Osteoblast (primary cell): ENCODE results near the gene SNED1. TPM values are rescaled to one million over a fixed set of nuclear protein-coding genes. Genes with fewer than 3 reads are reported as not detected.

Source experiments
- DNase-seq: peaks from one replicate; pipeline ENCODE4 v3.0.0; 2011; ENCODE audit warnings: low spot score, mixed read lengths; ENCODE audit not compliant: insufficient read length; ENCODE audit errors: missing footprints
- H2AFZ ChIP-seq: 2 replicates; pipeline ENCODE4 v1.6.0; 2011; ENCODE audit warnings: mild to moderate bottlenecking, low read length
- H3K27ac ChIP-seq: 2 replicates; pipeline ENCODE4 v1.5.1; 2011; ENCODE audit warnings: mild to moderate bottlenecking, low read depth, low read length, moderate library complexity
- H3K27me3 ChIP-seq: 2 replicates; pipeline ENCODE4 v1.6.0; 2012; ENCODE audit warnings: mild to moderate bottlenecking, control low read depth, inconsistent platforms, low read length, moderate library complexity; ENCODE audit not compliant: insufficient read depth
- H3K36me3 ChIP-seq: 2 replicates; pipeline ENCODE4 v1.5.1; 2011; ENCODE audit warnings: mild to moderate bottlenecking, low read length, control low read depth, moderate library complexity; ENCODE audit not compliant: insufficient read depth
- H3K4me1 ChIP-seq: 2 replicates; pipeline ENCODE4 v1.5.1; 2011; ENCODE audit warnings: mild to moderate bottlenecking, low read length, control low read depth, moderate library complexity; ENCODE audit not compliant: insufficient read depth
- H3K4me2 ChIP-seq: 2 replicates; pipeline ENCODE4 v1.6.0; 2011; ENCODE audit warnings: mild to moderate bottlenecking, low read length; ENCODE audit not compliant: insufficient read depth
- H3K4me3 ChIP-seq: fragments of 200-600 bp; sonication (generic); 3 replicates; pipeline ENCODE4 v1.5.1; 2012; ENCODE audit warnings: mild to moderate bottlenecking, low read length, inconsistent platforms; ENCODE audit not compliant: insufficient read depth
- H3K79me2 ChIP-seq: 2 replicates; pipeline ENCODE4 v1.6.0; 2012; ENCODE audit warnings: mild to moderate bottlenecking, low read length, control low read depth, inconsistent platforms; ENCODE audit not compliant: insufficient read depth
- H3K9me3 ChIP-seq: 2 replicates; pipeline ENCODE4 v1.5.1; 2011; ENCODE audit warnings: low read depth, low read length, control low read depth
- H4K20me1 ChIP-seq: 2 replicates; pipeline ENCODE4 v1.6.0; 2012; ENCODE audit warnings: mild to moderate bottlenecking, low read length, control low read depth; ENCODE audit not compliant: insufficient read depth
- total RNA-seq: library from RNA; depleted of rRNA; stranded (reverse); fragments of >200 nt; gene quantifications from 2 replicates; pipeline ENCODE4 v1.2.3, GENCODE V29; 2012
- TF ChIP-seq, protein P1 (sequence below): IDR thresholded peaks from 2 replicates; pipeline ENCODE4 v1.5.1; 2011; ENCODE audit warnings: mild to moderate bottlenecking, low read depth, low read length, moderate library complexity; ENCODE audit errors: extremely low read depth

The SNED1 gene
- total RNA-seq, 1 donor = 94.8 TPM

DNA sequence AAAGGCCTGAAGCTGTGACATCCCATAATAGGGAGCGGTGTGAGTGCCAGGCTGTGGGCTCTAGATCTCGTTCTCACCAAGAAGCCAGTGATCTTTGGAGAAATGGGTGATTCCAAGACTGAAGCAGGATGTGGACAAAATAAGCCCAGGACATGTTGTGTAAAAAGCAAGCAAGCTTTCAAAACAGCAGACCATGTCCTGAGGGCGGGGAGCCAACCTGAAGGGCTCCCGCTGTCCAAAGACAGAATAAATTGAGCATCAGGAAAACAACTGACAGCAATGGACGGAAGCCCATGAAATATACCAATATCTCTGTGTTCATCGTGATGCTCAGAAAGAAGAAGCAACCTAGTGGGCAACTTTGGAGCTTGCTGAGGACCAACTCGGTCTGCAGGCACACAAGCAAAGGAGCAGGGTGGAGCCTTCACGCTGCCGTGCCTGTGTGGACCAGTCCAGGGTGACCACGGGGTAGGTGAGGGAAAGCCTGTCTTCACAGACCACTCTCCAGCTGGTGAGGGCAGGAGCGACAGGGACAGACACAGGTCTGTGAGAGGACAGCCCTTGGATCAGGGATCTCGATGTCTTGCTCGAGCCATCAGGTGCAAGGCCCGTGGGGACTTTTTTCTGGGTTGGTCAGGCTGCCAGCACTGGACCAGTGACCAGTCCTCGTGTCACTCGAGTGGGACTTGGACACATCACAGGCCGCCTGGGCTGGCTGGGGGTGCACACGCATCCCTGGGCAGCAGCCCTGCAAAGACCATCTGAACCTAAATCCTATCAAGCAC, 82.2 kb downstream of the SNED1 start:
- H3K27me3 ChIP-seq = no peaks in the 10 kb centered on the region
- H3K4me1 ChIP-seq = no peaks in the 10 kb centered on the region
- peaks cover 3% of the 10 kb centered on the region for H4K20me1 ChIP-seq
- H3K36me3 ChIP-seq = peaks cover 8% of the 10 kb centered on the region
- H3K79me2 ChIP-seq = no peaks in the 10 kb centered on the region
- H3K4me3 ChIP-seq = no peak overlapping the region
- no peak overlapping the region for H3K27ac ChIP-seq
- no peak overlapping the region for H2AFZ ChIP-seq
- TF ChIP-seq, protein P1, sequence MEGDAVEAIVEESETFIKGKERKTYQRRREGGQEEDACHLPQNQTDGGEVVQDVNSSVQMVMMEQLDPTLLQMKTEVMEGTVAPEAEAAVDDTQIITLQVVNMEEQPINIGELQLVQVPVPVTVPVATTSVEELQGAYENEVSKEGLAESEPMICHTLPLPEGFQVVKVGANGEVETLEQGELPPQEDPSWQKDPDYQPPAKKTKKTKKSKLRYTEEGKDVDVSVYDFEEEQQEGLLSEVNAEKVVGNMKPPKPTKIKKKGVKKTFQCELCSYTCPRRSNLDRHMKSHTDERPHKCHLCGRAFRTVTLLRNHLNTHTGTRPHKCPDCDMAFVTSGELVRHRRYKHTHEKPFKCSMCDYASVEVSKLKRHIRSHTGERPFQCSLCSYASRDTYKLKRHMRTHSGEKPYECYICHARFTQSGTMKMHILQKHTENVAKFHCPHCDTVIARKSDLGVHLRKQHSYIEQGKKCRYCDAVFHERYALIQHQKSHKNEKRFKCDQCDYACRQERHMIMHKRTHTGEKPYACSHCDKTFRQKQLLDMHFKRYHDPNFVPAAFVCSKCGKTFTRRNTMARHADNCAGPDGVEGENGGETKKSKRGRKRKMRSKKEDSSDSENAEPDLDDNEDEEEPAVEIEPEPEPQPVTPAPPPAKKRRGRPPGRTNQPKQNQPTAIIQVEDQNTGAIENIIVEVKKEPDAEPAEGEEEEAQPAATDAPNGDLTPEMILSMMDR = no peak
- DNase-seq = peak; percentile 74
- H3K4me2 ChIP-seq = no peak overlapping the region
- no peaks in the 10 kb centered on the region for H3K9me3 ChIP-seq

DNA sequence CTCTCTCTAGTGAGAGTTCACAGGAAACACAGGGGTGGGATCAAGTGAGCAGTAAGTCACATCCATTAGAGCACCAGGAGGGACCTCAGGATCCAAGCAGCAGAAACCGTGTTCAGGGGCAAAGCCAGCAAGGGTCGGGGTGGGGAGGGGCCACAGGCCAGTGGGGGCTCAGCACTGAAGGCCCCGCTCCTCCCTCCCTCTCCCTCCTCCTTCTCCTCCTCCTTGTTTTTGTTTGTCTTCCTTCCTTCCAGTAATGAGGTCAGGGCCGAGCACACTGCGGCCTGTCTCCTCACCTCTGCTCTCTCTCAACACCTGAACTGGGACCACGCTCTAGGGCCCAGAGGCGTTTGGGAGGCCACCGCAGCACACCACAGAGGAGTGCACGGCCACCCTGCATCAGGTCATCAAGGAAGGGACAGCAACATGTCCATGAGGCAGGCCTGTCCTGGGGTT, 82.8 kb downstream of the SNED1 start:
- Histone ChIP-seq H2AFZ (no peak overlapping the region), H3K36me3 (peaks cover 9% of the 10 kb centered on the region), H3K79me2 (no peaks in the 10 kb centered on the region), H3K27me3 (no peaks in the 10 kb centered on the region), H4K20me1 (peaks cover 3% of the 10 kb centered on the region), H3K9me3 (no peaks in the 10 kb centered on the region), H3K4me2 (no peak overlapping the region), H3K27ac (no peak overlapping the region), H3K4me1 (no peaks in the 10 kb centered on the region), H3K4me3 (no peak overlapping the region)
- DNase-seq = no peak
- TF ChIP-seq, protein P1 = no peak

DNA sequence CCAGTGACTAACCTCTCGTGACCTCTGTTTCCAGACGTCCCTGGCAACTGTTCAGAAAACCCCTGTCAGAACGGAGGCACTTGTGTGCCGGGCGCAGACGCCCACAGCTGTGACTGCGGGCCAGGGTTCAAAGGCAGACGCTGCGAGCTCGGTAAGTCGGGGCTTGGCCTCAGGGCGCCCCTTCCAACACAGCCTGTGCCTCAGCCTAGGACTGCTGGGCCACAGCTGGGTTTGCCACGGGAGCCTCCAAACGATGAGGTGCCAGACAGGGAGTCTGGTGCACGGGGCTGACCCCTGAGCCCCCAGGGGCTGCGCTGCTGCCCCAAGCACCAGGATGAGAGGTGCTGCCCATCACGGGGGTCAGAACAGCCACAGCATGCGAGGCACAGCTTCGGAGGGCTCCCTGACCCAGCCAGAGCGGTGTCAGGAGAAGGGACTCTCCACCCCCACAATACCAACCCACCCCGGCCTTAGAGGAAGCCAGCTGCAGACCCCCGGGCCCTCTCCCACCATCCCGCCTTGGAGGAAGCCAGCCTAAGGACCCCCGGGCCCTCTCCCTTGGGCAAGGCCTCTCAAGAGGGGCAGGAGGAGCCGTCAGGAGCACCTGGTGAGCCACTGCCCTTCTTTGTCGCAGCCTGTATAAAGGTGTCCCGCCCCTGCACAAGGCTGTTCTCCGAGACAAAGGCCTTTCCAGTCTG, 83.4 kb downstream of the SNED1 start:
- no peak for DNase-seq
- H3K4me3 ChIP-seq = no peak overlapping the region
- no peaks in the 10 kb centered on the region for H3K27me3 ChIP-seq
- no peaks in the 10 kb centered on the region for H3K9me3 ChIP-seq
- H3K4me1 ChIP-seq = no peaks in the 10 kb centered on the region
- peaks cover 15% of the 10 kb centered on the region for H3K36me3 ChIP-seq
- no peaks in the 10 kb centered on the region for H3K79me2 ChIP-seq
- H3K27ac ChIP-seq = no peak overlapping the region
- H3K4me2 ChIP-seq = no peak overlapping the region
- H2AFZ ChIP-seq = no peak overlapping the region
- peaks cover 3% of the 10 kb centered on the region for H4K20me1 ChIP-seq
- TF ChIP-seq, protein P1 = no peak
